ENCODE data around the gene AKR1C1.
"Not testable (repeated sequence)": the region's sequence is repeated elsewhere in the genome, so short reads cannot be mapped to it uniquely, and the experiment has no call there.

Gene AKR1C1

GRCh38 chr10:5019770-5020612 lies 56.8 kb downstream of the AKR1C1 start:
- DNase-seq, result not testable (repeated sequence)

DNA sequence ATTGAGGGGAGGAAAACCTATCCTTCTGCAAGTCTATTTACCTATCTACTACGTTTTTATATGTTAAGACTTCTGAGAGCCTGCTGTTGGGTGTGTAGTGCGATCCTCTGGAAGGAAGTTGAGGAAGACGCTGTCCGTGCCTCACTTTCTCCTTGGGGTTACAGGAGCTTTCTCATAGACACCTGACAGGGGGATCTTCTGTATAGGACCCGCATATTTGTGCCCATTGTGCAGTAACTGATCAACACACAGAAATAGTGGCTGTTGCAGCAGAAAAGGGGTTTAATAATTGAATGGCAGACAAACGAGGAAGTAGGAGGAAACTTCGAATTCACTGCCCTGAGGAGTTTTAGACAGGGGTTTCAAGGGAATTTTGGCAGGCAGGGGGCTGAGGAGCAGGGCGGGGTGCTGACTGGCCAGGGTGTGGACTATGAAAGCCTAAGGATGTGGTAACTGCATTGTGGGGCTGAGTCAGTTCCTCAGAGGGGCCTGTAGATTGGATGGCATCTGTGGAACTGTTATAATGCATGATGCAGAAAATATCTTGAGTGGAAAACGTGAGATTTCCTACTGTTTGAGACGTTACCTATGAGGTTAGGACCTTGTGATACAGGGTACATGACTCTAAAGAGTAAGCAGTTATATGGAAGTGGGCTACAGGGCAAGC lies 58.5 kb downstream of the AKR1C1 start:
- DNase-seq, result not testable (repeated sequence)

GRCh38 chr10:5023177-5023805 lies 60.1 kb downstream of the AKR1C1 start:
- no peak for DNase-seq

DNA sequence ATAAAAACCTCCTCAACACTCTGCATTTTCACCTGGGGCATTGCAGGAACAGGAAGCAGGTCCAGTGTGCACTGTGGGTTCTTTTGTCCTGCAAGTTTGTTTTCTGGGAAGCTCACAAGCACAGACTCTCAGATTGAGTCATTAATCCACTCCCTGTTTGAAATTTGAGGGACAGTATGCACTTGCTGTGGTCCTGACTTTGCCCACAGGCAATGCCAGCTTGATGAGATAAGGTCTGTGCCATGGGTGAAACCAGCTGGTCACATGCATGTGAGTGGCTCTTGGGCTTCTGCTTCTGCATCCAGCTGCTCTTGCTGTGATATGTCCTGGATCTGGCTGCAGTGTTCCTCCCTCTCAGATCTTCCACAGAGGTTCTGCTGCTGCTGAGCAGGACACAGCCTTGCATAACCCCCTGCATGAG lies 62.3 kb downstream of the AKR1C1 start:
- DNase-seq, result not testable (repeated sequence)

GRCh38 chr10:5030989-5031388 lies 67.8 kb downstream of the AKR1C1 start:
- no peak for DNase-seq

GRCh38 chr10:5031588-5031987 lies 68.4 kb downstream of the AKR1C1 start:
- not testable (repeated sequence) for DNase-seq

GRCh38 chr10:5032444-5032843 lies 69.2 kb downstream of the AKR1C1 start:
- not testable (repeated sequence) for DNase-seq

Measured in activated CD8-positive, alpha-beta memory T cell treated with anti-CD3 and anti-CD28 coated beads for 24 hours (primary cell).